ENCODE data around the gene GSG1L.

The GSG1L gene

DNA sequence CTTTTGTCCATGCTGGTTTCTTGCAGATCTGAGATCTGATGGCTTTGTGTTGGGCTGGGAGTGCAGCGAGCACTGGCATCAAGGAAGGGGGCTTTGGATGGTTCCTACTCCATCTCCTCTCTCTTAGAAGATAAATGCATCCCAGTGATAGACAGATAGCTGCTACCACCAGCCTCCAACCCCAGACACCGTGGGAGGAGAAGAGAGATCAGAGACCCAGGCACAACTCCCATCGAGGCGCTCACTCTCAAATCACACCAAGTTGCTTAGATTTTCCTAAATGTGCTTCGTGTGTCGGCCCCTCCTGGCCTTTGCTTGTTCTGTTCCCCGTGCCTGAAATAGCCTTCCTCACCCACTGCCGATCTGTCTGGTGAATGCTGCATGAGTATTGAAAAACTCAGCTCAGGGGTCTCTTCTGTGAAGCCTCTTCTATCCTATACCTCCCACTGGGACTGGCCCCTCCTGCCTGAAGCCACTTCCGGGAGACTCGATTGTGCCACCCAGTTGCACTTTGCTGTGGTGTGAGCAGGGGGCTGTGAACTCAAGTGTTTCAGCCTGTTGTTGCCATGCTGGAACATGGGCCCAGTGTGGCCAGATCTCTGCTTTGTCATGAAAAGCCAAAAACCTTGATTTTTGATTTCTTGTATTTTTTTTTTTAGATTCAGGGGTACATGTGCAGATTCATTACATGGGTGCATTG lies 242.7 kb downstream of the GSG1L start:
- DNase-seq (ENCODE audit: low read depth), result no peak

DNA sequence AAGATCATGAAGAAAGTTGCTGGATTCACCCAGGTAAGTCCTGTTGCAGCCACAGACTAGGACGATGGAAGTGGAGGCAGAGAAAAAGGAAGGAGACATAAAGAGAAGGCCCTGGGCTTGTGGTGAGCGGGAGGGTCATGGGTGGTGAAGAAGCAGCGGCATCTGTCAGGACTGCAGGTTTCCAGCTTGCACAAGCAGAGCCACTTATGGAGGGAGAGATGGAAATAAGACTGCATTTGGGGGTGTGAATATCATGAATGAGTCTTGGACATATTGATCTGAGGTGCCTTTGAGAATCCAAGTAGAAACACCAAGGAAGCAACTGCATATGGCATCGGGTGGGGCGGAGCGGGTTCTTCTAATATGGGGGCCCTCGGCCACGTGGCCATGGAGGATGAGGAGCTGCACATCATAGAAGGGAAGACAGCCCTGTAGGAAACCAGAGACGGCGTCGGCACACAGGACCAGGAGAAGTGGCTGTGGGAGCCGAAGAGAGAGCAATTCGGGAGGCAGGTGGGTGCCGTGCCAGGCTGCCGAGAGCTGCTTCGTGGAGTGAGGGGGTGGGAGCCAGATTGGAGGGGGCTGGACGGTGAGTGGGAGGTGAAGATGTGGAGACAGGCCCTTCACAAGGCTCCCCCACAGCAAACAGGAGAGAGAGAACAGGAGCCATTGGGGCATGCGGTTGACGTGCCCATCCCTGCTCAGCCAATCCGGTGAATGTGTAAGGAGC lies 243.5 kb downstream of the GSG1L start:
- no peak for DNase-seq (ENCODE audit: low read depth)

DNA sequence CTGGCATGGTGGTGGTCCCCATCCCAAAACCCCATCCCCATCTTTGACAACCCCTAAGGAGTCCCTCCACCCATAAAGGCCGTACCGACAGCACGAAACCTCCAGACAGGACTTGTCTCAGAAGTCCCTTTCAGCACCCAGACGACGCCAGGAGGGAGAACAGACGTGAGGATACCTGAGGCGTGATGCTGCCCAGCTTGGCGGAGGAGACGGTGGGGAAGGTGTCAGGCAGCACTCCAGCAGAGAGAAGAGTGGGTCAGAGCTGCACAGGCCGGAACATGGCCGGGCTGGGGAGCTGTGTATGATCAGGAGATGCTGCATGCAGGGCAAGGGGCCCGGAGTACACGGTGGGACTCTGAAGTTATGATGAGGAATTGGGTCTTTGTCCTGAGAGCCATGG lies 244.2 kb downstream of the GSG1L start:
- DNase-seq (ENCODE audit: low read depth), result no peak

DNA sequence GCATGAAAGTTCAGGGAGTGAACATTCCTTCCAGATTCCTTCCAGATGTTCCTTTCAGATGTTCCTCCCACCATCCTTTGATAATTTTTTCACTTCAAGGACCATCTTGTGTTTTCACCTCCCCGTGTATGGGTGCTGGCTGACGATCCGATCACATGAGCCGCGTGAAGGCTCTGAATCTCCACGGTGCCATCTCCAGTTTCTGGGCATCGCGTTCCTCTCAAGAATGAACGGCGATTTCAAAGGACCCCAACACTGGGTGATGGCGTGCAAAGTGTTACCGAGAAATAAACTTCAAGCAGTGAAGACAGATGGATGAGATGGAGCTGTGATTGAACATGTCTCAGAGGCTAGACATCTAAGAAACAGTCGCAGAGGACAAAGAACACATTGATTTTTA lies 245.3 kb downstream of the GSG1L start:
- no peak for DNase-seq (ENCODE audit: low read depth)

DNA sequence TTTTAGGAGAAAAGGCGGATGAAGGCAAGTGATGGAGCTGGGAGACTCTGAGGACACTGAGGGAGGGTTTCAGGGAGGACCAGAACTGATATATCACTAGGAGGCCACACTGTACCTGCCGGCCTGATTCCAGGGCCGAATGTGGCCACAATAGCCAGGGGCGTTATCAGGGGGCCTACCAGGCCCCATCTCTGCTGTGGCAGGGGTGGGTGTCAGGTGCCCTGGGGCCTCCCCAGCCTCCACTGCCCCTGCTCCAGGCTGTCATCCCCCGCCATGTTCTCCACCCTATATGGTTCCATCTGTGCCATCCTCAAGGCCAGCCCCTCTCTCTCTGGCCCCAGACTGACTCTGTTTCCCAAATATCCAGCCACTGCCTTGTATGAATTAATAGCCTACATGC lies 246.5 kb downstream of the GSG1L start:
- DNase-seq (ENCODE audit: low read depth), result no peak

DNA sequence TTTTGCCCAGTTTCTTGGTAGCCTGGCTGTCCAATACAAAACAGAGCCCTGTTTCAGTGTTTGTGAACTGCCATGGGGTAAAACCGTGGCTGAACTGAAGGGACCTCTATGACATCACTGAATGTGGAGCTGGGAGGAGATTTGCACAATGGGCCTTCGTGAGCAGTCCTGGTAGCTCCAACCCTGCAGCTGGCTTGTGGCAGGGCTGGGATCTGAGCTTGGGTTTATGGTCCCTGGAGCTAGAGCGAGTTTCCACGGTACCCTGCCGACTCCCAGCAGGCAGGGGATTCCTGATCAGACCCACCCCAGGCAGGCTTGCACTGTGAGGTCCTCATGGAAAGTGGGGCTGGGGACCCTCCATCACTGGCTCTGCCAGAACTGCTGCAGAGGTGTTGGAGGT lies 247.0 kb downstream of the GSG1L start:
- DNase-seq (ENCODE audit: low read depth), result no peak

DNA sequence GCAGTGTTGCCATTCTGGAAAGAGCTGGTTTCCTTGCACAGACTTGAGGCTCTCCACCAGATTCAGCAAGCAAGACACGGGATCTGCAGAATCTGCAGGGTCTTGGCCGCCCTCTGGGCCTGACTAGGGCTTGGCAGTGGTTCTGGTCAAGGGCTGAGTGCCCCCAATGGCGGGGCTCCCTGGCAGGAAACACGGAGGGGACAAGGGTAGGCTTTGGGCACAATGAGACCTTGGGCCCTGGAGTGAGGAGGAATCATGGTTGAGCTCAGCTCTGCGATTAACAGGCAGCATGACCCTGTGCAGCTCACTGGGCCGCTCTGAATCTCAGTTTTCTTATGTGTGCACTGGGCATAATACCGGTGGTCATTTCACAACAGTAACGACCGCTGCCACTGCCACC lies 249.9 kb downstream of the GSG1L start:
- DNase-seq (ENCODE audit: low read depth), result no peak

DNA sequence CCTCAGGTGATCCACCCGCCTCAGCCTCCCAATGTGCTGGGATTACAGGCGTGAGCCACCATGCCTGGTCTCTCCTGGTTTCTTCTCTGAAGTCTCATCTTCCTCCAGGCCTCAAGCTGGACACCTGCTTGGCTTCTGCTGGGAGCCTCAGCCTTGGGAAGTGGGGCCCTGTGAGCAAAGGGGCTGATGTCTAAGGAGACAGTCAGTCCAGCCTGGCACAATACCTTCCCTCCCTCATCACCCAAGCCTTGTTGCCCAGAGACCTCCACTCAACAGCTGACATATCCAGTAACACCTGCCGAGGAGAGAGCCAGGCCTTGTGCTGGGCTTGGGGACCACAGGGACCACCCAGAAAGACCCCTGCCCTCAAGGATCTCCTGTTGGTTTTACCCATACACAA lies 251.6 kb downstream of the GSG1L start:
- no peak for DNase-seq (ENCODE audit: low read depth)

DNA sequence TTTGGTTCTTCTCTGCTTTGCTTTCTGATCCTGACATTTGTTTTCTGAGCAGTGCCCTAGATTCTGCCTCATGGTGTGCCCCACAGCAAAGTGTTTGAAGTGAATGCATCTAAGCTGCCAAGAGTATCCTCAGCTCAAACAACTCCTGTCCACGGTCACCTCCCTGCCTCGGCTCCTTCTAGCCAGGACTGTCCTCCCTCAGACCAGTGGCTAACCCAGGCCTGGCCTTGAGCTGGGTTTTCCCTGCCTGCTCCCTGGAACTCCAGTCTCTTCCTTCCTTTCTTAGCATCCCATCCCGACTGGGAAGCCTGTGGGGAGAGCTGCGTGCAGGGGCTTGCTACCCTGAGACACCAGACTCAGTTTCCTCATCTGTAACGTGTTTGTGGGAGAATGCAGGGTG lies 256.5 kb downstream of the GSG1L start:
- DNase-seq (ENCODE audit: low read depth), result no peak

DNA sequence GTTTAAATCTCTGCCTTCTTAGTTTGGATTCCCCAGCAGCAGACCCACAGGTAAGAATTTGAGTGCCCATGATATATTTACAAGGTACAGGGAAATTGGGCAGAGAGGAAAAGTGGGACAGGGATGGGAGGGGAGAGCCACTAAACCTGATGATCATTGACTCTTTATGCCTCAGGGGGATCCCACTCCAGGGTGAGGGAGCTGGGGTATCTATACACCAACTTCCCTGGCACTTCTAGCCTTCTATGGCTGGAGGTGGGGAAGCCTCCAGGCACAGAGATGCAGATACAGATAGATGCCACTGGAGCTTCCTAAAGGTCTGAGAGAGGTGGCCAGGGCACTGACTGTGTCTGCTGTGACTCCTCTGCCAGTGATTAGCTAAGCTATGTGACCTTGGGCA lies 257.1 kb downstream of the GSG1L start:
- DNase-seq (ENCODE audit: low read depth), result no peak

DNA sequence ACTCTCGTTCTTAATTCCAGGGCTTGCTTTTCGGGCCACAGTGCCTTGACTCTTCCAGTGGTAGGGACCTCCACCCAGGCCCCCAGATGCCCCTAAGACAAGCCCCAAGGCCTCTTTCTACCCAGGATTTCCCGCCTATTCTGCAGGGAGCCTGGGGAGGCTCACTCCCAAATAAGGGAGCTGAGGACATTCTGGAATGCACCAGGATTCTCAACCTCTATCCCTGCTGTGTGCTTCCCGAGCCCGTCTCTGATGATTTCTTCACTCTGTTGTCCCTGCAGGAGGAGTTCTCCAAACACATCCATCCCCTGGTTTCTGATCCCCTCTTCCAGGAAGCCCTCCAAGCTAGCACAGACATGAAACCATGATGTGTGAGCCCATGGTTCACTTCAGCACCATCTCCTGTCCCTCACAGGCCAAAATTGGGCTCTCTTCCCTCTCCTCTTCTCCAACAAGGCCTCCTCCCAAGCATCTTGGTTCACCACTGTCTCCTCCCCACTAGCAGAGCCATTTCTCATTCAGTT lies 257.6 kb downstream of the GSG1L start:
- no peak for DNase-seq (ENCODE audit: low read depth)

DNA sequence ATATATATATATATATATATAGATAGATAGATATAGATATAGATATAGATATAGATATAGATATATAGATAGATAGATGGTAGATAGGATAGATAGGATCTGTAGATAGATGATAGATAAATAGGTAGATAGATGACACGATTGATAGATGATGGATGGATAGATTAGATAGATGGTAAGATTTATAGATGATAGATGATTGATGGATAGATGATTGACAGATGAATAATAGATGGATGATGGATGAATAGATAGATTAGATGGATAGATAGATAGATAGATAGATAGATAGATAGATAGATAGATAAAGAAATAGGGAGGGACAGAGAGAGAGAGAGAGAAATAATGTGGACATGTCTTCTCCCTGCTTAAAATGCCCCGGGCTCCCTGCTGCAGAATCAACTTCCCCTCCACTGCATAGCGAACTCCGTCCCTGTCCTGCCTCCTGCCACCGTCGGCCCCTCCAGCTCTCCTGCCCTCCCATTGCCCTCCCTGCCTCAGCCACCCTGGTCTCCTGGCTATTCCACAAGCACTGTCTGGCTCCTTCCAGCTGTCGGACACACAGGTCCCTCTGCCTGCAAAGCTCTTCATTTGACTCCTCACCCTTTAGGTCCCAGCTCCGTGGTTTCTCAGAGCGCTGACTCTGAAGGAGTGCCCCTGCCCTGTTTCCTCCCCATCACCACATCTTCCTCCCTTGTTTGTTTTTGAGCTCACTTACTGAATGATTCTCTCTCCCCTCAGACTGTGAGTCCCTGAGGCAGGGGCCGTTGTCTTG lies 259.6 kb downstream of the GSG1L start:
- DNase-seq (ENCODE audit: low read depth), result no peak

DNA sequence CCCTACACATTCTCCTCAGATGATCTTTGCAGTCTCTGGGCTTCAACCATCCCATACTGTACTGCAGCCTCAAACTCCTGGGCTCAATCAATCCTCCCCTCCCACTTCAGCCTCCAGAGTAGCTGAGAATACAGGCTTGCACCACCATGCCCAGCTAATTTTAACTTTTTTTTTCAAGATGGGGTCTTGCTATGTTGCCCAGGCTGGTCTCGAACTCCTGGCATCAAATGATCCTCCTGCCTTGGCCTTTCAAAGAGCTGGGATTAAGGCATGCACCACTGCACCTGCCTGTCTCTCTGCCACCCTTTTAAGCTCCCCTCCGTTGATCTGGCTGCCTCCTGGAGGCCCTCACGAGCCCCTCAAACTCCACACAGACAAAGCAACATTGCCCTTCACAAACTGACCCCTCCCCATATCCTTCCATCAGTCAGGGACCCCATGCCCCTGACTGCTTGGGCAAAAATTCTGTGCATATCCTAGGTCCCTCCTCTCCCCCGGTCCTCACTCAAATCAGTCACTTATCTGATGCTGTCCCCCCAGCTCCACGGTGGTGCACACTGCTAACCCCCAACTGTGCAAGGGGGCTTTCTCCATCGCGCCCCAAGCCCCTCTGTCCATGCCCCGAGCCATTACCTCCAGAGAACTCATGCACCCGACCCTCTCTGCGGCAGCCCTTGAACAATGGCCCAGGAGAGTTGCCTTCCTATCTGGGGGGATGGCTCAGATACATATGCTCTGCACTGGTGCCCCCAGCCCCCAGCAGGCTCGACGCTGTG lies 260.7 kb downstream of the GSG1L start:
- no peak for DNase-seq (ENCODE audit: low read depth)

DNA sequence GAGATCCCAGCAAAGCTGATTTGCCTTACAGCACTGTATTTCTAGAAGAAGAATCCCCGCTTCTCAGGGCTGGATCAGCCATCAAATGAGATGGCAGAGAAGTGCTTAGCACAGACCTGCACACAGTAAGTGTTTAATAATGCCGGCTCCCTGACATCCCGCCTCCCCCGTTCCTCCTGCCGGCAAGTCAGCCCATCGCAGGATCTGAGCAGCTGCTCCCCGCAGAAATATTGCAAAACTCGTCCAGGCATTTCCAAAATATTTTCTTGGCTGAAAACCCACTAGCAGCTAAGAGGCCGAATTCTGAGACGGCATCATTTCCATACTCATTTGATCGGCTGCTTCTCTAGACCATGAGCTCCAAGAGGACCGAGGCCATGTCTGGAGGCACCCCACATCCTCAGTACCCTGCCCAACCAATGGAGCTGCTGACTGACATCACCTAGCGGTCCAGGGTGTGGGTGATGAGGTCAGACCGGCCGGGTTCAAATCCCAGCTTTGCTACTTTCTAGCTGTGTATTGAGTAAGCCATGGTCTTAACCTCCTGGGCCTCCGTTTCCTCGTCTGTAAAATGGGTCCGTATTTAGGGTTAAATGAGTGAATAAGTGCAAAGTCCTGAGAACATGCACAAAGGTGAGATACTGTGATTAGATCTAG lies 262.1 kb downstream of the GSG1L start:
- no peak for DNase-seq (ENCODE audit: low read depth)

DNA sequence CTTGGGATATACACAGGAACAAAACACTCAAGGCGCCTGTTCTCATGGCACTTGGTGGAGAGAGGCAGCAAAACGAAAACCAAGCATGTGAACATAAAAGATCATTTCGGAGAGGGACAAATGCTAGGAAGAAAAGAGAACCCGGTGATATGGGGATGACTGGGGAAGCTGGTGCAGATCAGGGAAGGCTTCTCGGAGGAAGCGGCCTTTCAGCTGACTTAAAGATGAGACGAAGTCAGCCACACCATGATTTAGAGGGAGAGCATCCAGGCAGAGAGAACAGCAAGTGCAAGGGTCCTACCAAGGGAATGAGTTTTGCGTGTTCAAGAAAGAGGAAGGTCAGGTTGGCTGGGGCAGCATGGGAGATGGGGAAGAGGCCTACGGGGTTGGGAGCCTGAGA lies 262.7 kb downstream of the GSG1L start:
- no peak for DNase-seq (ENCODE audit: low read depth)

DNA sequence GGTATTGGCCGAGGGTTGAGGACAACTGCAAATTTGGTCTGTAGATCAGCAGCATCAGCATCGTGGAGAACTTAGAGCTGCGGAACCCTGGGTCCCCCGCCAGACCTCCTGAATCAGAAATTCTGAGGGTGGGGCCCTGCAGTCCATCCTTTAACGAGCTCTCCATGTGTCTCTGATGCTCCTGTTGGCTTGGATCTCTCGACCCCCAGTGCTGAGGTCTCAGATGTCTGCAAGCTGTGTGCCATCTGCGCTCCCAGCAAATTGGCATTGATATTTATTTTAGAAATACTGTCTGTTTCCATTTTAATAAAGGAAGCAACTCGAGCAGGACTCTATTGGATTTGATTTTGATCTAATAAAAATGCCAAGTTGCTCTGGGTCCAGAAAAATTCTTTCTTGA lies 263.6 kb downstream of the GSG1L start:
- DNase-seq (ENCODE audit: low read depth), result no peak

DNA sequence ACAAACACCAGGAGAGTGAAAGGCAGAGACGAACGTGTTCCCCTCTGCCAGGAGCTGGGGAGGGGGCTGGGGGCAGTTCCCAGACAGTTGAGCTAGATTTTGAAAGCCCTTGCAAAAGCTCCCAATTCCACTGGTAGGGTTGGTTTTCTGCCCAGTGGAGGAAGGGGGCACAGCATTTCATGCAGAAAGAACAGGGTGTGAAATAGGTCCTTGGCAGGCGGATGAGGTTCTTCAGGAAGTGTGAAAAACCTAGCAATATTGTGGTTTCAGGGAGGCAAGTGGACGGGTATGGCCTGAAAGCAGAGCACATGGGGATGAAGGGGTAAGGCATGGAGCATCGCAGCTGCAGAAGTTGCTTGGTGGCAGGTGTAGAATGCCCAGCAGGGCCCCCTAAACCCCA lies 265.3 kb downstream of the GSG1L start:
- DNase-seq (ENCODE audit: low read depth), result no peak

DNA sequence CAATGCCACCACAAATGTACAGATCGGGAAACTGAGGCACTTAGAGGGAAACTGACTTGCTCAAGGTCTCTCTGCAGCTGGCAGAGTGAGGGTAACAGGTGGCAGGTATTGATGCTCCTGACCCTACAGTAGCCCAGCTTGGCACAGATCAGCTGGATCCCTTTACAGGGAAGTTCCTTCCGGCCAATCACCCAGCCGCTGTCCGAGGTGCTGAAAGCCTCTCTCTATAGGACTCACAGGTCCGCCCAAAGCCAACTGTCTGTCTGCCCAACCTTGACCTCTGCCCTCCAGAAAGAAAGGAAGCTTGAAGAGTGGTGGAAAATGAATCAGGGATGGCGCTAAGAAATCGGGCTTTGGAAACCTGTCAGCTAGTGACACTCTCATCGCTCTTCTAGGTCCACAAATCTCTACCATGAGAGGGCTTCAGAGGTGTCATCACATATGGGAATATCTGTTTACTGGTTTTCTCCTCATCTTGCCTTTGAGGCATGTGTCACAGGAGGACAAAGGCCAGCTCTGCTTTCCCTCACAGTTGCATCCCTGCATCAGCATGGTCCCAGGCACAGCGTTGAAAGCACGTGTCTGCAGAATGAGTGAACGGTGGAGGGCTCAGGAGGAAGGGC lies 267.4 kb downstream of the GSG1L start:
- DNase-seq (ENCODE audit: low read depth), result no peak

DNA sequence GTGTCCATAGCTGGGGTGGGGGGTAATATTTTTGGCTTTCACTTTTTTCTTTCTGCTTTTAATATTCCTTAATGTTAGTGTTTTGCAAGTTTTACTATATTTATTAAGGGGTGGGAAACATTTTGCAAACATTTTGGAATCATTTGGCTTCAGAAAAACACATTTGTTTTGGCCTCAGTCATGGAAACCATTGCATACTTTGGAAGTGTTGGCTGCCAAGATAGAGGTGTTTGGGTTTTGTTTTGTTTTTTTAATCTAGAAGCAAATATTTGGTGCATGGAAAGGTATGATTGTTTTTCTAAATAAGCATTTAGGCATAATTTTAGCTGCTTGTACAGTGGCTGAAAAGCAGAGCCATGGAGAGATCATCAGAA lies 270.3 kb downstream of the GSG1L start:
- DNase-seq (ENCODE audit: low read depth), result no peak

DNA sequence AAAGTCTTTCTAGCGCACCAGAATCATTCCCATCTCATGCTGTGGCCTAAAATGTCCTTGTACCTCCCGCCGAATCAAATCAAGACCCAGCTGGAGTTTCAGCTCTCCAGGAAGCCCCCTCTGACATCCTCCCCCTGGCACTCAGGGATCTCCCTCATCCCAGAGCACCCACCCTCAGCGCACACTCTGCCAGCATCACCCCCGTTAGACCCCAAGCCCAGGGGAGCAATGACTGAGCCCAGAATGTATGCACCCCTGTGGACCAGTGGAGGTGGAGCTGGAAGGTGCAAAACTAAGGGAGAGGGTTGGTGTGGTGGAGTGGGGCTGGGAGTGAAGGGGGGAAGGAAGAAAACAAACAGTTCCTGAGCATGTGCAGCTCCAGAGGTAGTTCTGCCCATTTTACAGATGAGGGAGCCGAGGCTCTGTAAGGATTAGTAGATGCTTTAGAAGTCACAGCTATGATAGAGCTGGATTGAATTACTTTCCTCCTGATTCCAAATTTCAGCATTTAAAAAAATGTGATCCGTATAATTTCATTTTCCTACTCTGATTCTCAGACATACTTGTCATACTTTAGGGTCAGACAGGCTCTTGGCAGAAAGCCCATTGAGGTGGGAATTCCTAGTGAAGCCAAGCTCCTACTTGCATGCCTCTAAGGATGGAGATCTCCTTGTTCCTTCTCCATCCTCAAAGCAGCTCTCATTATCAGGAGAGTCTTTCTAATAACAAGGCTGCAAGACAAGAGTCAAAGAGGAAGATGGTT lies 270.8 kb downstream of the GSG1L start:
- no peak for DNase-seq (ENCODE audit: low read depth)

DNA sequence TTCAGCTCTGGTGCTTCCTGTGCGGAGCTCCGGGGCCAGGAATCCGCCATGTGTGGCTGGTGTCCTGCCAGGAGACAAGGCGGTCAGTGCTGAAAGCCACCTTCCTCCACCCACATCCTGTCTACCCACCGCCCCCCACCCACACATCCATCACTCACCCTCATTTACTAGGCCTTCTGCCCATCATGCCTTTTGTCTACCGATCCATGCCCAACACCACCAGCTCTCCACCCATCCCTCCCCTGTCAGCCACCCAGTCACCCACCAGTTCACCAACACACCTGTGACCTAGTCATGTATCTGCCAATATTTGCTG lies 272.2 kb downstream of the GSG1L start:
- no peak for DNase-seq (ENCODE audit: low read depth)

All from stimulated activated CD8-positive, alpha-beta memory T cell treated with anti-CD3 and anti-CD28 coated beads, Interleukin-7, amount 100 ng/mL, for 24 hours (primary cell).